NCI-H146 treated with DMSO at 0.1 percent for 48 hours (cell line): ENCODE results near the gene OR6C2.
"Not testable (repeated sequence)": the region's sequence is repeated elsewhere in the genome, so short reads cannot be mapped to it uniquely, and the experiment has no call there.

Experiments used
- DNase-seq: peaks from one replicate; lab custom pipeline; 2025; ENCODE audit not compliant: unreplicated experiment; lab: John Stamatoyannopoulos, UW

The OR6C2 gene

GRCh38 chr12:55470088-55470829 lies 26.4 kb downstream of the OR6C2 start, which contains the start of gene OR6C70:
TSS of gene OR6C70 (minus strand) at chr12:55470138. CDS start at chr12:55470138, 0 bp downstream.
- no peak for DNase-seq

- no peak for DNase-seq
Observed at GRCh38 chr12:55472264-55472663, 28.4 kb downstream of the OR6C2 start.

- not testable (repeated sequence) for DNase-seq
Observed at GRCh38 chr12:55479136-55479535, 35.3 kb downstream of the OR6C2 start.

GRCh38 chr12:55484284-55484683 lies 40.4 kb downstream of the OR6C2 start:
- not testable (repeated sequence) for DNase-seq

- DNase-seq, result no peak
Observed at GRCh38 chr12:55492078-55492477, 48.2 kb downstream of the OR6C2 start, which contains the start of gene OR6C68. TSS of gene OR6C68 (plus strand) at chr12:55492378. CDS start at chr12:55492378, 0 bp downstream.

DNA sequence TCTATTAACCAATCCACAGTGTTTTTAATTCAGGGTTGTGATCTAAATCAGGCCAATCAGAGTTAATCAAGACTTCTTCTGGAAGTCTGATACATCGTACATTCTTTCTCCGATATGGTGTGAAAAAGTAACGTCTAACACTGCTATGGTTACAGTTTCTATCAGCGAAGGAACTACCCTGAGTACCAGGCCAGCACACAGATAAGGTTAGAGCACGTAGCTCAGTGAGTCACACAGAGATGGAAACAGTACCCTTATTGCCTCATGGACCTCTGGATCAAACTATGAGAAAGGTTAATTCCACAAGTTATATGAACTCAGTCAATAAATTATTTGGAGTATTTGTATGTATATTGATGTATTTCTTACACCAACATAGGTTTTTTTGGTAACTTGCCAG lies 51.6 kb downstream of the OR6C2 start:
- DNase-seq, result no peak

GRCh38 chr12:55499231-55499630 lies 55.4 kb downstream of the OR6C2 start:
- no peak for DNase-seq

GRCh38 chr12:55499810-55500252 lies 56.0 kb downstream of the OR6C2 start:
- DNase-seq, result no peak

DNA sequence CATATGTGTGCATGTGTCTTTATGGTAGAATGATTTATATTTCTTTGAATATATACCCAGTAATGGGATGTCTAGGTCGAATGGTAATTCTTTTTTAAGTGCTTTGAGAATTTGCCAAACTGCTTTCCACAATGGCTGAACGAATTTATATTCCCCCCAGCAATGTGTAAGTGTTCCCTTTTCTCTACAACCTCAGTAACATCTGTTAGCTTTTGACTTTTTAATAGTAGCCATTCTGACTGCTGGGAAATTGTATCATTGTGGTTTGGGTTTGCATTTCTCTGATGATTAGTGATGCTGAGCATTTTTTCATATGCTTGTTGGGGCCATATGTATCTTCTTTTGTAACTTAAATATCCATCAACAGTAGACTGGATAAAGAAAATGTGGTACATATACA lies 57.7 kb downstream of the OR6C2 start:
- DNase-seq, result no peak
